Measurements from ENCODE around the gene GYS1. TPM values are rescaled to one million over a fixed set of nuclear protein-coding genes. Genes with fewer than 3 reads are reported as not detected.

GYS1 gene
- total RNA-seq, 2 experiments from 2014 or later = 58.1 to 58.7 TPM

DNA sequence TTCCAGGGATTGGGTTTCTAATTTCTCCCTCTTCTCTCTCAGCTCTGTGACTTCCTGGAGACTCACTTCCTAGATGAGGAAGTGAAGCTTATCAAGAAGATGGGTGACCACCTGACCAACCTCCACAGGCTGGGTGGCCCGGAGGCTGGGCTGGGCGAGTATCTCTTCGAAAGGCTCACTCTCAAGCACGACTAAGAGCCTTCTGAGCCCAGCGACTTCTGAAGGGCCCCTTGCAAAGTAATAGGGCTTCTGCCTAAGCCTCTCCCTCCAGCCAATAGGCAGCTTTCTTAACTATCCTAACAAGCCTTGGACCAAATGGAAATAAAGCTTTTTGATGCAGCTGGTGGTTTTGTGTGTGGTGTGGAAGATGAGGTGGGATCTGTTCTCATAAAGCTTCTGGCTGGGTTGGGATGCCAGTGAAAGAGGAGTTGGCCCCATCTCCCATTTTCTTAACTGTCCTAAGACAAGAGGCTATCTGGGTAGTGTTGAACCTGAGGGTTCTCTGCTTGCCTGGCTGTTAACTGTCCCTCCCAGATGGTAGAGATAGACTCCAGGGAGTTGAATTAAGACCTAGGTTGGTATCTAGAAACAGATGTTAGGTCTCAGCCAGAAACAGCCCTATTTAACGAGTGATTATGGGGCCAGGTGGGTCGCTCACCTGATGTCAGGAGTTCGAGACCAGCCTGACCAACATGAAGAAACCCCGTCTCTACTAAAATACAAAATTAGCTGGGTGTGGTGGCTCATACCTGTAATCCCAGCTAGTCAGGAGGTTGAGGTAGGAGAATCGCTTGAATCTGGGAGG, 26.4 kb downstream of the GYS1 start:
- intact Hi-C loops (cut with micrococcal nuclease) = loop anchor here (5.0 to 10.0 kb wide), 2 partner anchors 92 to 169 kb away; partner anchors contain the start of gene PPP1R15A
- no peaks in the 10 kb centered on the region for H3K9me3 Mint-ChIP-seq
- peaks cover 43% of the 10 kb centered on the region for H3K36me3 Mint-ChIP-seq (ENCODE audit: low read depth)
- CTCF ChIA-PET = interaction anchor here (0.8 to 3.8 kb wide), 7 partner anchors 9 to 171 kb away, joined by 3 to 17 read pairs (median 5); partner anchors contain the start of genes GYS1 and RUVBL2
- DNase-seq (no peak), ATAC-seq (no peak)
- H3K4me3 Mint-ChIP-seq = peak overlapping the region; percentile 98
- POLR2A ChIA-PET = interaction anchor here (0.9 to 6.2 kb wide), 14 partner anchors 11 to 179 kb away, joined by 3 to 53 read pairs (median 4); partner anchors contain the start of genes BAX, GYS1, PPP1R15A and RUVBL2
- H3K27me3 Mint-ChIP-seq = no peaks in the 10 kb centered on the region
- H3K4me1 Mint-ChIP-seq (ENCODE audit: low read depth) = peaks cover 48% of the 10 kb centered on the region
- peak overlapping the region; percentile 100 for H3K27ac Mint-ChIP-seq
- TF ChIP-seq, protein P1, sequence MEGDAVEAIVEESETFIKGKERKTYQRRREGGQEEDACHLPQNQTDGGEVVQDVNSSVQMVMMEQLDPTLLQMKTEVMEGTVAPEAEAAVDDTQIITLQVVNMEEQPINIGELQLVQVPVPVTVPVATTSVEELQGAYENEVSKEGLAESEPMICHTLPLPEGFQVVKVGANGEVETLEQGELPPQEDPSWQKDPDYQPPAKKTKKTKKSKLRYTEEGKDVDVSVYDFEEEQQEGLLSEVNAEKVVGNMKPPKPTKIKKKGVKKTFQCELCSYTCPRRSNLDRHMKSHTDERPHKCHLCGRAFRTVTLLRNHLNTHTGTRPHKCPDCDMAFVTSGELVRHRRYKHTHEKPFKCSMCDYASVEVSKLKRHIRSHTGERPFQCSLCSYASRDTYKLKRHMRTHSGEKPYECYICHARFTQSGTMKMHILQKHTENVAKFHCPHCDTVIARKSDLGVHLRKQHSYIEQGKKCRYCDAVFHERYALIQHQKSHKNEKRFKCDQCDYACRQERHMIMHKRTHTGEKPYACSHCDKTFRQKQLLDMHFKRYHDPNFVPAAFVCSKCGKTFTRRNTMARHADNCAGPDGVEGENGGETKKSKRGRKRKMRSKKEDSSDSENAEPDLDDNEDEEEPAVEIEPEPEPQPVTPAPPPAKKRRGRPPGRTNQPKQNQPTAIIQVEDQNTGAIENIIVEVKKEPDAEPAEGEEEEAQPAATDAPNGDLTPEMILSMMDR (IDR thresholded peaks at IDR 0.05) = no peak

DNA sequence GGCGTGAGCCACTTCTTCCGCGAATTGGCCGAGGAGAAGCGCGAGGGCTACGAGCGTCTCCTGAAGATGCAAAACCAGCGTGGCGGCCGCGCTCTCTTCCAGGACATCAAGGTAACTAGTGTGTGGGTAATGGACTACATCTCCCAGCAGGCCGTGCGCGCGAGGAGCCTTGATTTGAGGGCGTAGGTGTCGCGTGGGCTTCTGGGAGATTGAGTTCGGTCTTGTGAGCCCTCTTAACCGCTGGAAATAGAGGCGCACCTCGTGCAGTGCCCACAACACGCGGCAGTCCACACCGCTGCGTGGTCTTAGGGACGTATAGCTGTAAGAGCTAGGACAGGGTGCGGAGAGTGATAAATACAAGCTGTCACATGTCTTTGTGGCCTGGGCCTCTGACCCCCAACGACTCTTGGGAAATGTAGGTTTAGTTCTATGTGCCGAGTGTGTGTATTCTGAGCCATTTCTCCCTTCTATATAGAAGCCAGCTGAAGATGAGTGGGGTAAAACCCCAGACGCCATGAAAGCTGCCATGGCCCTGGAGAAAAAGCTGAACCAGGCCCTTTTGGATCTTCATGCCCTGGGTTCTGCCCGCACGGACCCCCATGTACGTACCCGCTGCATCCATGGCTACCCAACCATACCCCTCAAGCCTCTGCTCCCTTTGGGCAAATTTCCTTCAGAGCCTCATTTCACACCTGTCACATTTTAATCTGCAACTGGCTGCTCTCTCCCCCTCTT, 27.1 kb downstream of the GYS1 start:
- H3K4me1 Mint-ChIP-seq (ENCODE audit: low read depth) = peaks cover 52% of the 10 kb centered on the region
- intact Hi-C loops (cut with micrococcal nuclease) = loop anchor here (5.0 to 10.0 kb wide), 2 partner anchors 91 to 169 kb away; partner anchors contain the start of gene PPP1R15A
- H3K9me3 Mint-ChIP-seq = no peaks in the 10 kb centered on the region
- TF ChIP-seq, protein P1 (IDR thresholded peaks at IDR 0.05) = no peak
- POLR2A ChIA-PET = interaction anchor here (0.9 to 6.2 kb wide), 13 partner anchors 11 to 178 kb away, joined by 3 to 53 read pairs (median 5); partner anchors contain the start of genes BAX, GYS1, PPP1R15A and RUVBL2
- no peaks in the 10 kb centered on the region for H3K27me3 Mint-ChIP-seq
- peak overlapping the region; percentile 98 for H3K4me3 Mint-ChIP-seq
- CTCF ChIA-PET = interaction anchor here (0.8 to 3.8 kb wide), 6 partner anchors 10 to 170 kb away, joined by 3 to 17 read pairs (median 5); partner anchors contain the start of genes GYS1 and RUVBL2
- peak overlapping the region; percentile 100 for H3K27ac Mint-ChIP-seq
- DNase-seq (peak; percentile 96), ATAC-seq (peak; percentile 41)
- peaks cover 46% of the 10 kb centered on the region for H3K36me3 Mint-ChIP-seq (ENCODE audit: low read depth)

DNA sequence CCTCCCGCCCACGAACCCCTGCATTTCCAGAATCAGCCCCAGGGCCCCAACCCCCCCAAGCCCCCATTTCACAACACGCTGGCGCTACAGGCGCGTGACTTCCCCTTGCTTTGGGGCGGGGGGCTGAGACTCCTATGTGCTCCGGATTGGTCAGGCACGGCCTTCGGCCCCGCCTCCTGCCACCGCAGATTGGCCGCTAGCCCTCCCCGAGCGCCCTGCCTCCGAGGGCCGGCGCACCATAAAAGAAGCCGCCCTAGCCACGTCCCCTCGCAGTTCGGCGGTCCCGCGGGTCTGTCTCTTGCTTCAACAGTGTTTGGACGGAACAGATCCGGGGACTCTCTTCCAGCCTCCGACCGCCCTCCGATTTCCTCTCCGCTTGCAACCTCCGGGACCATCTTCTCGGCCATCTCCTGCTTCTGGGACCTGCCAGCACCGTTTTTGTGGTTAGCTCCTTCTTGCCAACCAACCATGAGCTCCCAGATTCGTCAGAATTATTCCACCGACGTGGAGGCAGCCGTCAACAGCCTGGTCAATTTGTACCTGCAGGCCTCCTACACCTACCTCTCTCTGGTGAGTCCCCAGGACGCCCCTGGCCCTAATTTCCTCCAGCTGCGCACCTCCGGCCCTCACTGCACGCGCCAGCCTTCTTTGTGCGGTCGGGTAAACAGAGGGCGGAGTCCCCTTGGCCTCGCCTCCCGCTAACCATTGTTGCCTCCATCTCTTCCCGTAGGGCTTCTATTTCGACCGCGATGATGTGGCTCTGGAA, 27.9 kb downstream of the GYS1 start, which contains the start of gene FTL:
FTL (plus strand) TSS at position 270 of the 766 bp plus-strand sequence; CDS start at position 469, 199 bp downstream.
- ChIA-PET CTCF (no interaction called here), POLR2A (interaction anchor here (0.9 to 6.2 kb wide), 9 partner anchors 11 to 91 kb away, joined by 3 to 53 read pairs (median 8); partner anchors contain the start of genes BAX, GYS1, NUCB1 and PPP1R15A)
- H3K4me3 Mint-ChIP-seq = peak within 1 kb of the TSS; percentile 98
- H3K36me3 Mint-ChIP-seq (ENCODE audit: low read depth) = peaks cover 45% of the 10 kb centered on the region
- intact Hi-C loops (cut with micrococcal nuclease) = loop anchor here (5.0 to 10.0 kb wide), 2 partner anchors 90 to 168 kb away; partner anchors contain the start of gene PPP1R15A
- H3K27me3 Mint-ChIP-seq = no peaks in the 10 kb centered on the region
- TF ChIP-seq, protein P1 (IDR thresholded peaks at IDR 0.05) = no peak
- H3K4me1 Mint-ChIP-seq (ENCODE audit: low read depth) = peaks cover 51% of the 10 kb centered on the region
- H3K9me3 Mint-ChIP-seq = no peaks in the 10 kb centered on the region
- peak; percentile 68 for ATAC-seq
- H3K27ac Mint-ChIP-seq = peak within 1 kb of the TSS; percentile 100
- DNase-seq = peak; percentile 96

DNA sequence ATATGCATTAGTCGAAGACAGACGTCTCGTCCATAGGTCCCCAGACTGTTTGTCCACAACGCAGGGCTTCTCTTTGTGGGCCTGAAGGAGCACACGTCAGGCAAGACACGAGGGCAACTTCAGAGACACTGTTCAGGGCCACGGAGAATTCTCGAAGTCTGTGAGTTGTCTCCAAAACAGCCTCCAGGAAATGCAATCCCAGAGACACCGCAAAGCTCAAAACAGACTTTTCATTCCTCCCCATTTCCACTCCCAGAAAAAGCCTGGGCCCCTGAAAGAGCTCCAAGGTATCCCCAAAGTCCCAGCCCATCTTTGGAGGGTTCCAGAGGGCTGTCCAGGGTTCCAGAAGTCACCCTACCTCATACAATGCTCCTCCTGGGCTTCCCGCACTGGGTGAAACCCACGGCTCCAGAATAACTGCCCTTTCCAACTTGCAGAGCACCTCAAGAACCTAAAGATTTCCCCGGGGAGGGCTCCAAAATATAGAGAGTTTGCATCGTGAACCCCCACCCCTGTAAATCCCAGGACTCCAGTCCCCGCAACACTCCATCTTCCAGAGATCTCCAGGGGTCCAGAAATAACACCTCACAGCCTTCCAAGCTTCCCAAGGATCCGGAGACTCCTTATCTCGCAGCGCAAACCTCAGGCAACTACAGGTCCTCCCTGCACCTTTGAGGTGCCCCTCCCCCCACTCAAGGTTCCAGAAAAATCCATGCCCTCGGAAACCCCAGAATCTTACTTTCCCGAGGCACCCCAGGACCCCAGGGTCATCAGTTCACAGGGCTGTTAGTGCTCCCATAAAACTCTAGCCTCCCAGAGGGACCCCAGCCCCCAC, 28.7 kb downstream of the GYS1 start:
- no peaks in the 10 kb centered on the region for H3K9me3 Mint-ChIP-seq
- H3K27me3 Mint-ChIP-seq = no peaks in the 10 kb centered on the region
- ATAC-seq (no peak), DNase-seq (no peak)
- ChIA-PET CTCF (interaction anchor here (1.3 to 1.5 kb wide), 2 partner anchors 9 to 122 kb away, joined by 3 to 5 read pairs; no protein-coding TSS in a partner anchor), POLR2A (interaction anchor here (0.6 to 6.2 kb wide), 9 partner anchors 10 to 154 kb away, joined by 3 to 53 read pairs (median 6); partner anchors contain the start of genes BAX, NUCB1, PPP1R15A and RUVBL2)
- peak overlapping the region; percentile 98 for H3K4me3 Mint-ChIP-seq
- H3K36me3 Mint-ChIP-seq (ENCODE audit: low read depth) = peaks cover 41% of the 10 kb centered on the region
- peak overlapping the region; percentile 100 for H3K27ac Mint-ChIP-seq
- TF ChIP-seq, protein P1 (IDR thresholded peaks at IDR 0.05) = no peak
- H3K4me1 Mint-ChIP-seq (ENCODE audit: low read depth) = peaks cover 56% of the 10 kb centered on the region
- intact Hi-C loops (cut with micrococcal nuclease) = loop anchor here (5.0 to 10.0 kb wide), 2 partner anchors 90 to 167 kb away; partner anchors contain the start of gene PPP1R15A

All from activated CD8-positive, alpha-beta T cell treated with anti-CD3 and anti-CD28 coated beads for 36 hours (primary cell).